HEK293 (cell line): ENCODE data around the gene MON1B.

Experiments
- ATF2 ChIP-seq: fragments of 450-650 bp; formaldehyde crosslinking; IDR thresholded peaks from 2 replicates; pipeline ENCODE4 v1.5.1; 2016; ENCODE audit warnings: missing biosample characterization, missing genetic modification characterization, low read depth
- HIC1 ChIP-seq: fragments of 450-650 bp; formaldehyde crosslinking; IDR thresholded peaks from 2 replicates; pipeline ENCODE4 v1.5.1; 2016; ENCODE audit warnings: missing biosample characterization, missing genetic modification characterization
- INSM2 ChIP-seq: fragments of 450-650 bp; formaldehyde crosslinking; IDR thresholded peaks from 2 replicates; pipeline ENCODE4 v1.5.1; 2016; ENCODE audit warnings: missing biosample characterization, missing genetic modification characterization
- KLF9 ChIP-seq: fragments of 450-650 bp; formaldehyde crosslinking; IDR thresholded peaks from 2 replicates; pipeline ENCODE4 v1.5.1; 2016; ENCODE audit warnings: missing biosample characterization, missing genetic modification characterization, low read depth
- SCRT2 ChIP-seq: fragments of 450-650 bp; formaldehyde crosslinking; IDR thresholded peaks from 2 replicates; pipeline ENCODE4 v1.5.1; 2016; ENCODE audit warnings: missing biosample characterization, missing genetic modification characterization
- ZBTB10 ChIP-seq: fragments of 450-650 bp; formaldehyde crosslinking; IDR thresholded peaks from 2 replicates; pipeline ENCODE4 v1.5.1; 2016; ENCODE audit warnings: missing biosample characterization, missing genetic modification characterization
- ZBTB11 ChIP-seq: fragments of 450-650 bp; formaldehyde crosslinking; conservative IDR thresholded peaks from 2 replicates; pipeline ENCODE4 v1.5.1; 2016; ENCODE audit warnings: low read depth, missing biosample characterization, missing genetic modification characterization
- ZBTB44 ChIP-seq: fragments of 450-650 bp; IDR thresholded peaks from 2 replicates; pipeline ENCODE4 v1.5.1; 2018; ENCODE audit warnings: missing biosample characterization, mild to moderate bottlenecking, missing genetic modification characterization
- ZBTB48 ChIP-seq: fragments of 450-650 bp; formaldehyde crosslinking; IDR thresholded peaks from 2 replicates; pipeline ENCODE4 v1.5.1; 2016; ENCODE audit warnings: missing biosample characterization, missing genetic modification characterization
- ZBTB6 ChIP-seq: fragments of 450-650 bp; formaldehyde crosslinking; IDR thresholded peaks from 2 replicates; pipeline ENCODE4 v1.5.1; 2017; ENCODE audit warnings: missing biosample characterization, missing genetic modification characterization
- ZNF138 ChIP-seq: fragments of 450-650 bp; formaldehyde crosslinking; IDR thresholded peaks from 2 replicates; pipeline ENCODE4 v1.5.1; 2016; ENCODE audit warnings: missing biosample characterization, missing genetic modification characterization, borderline replicate concordance
- ZNF169 ChIP-seq: fragments of 450-650 bp; formaldehyde crosslinking; IDR thresholded peaks from 2 replicates; pipeline ENCODE4 v1.5.1; 2016; ENCODE audit warnings: missing biosample characterization, missing genetic modification characterization
- ZNF202 ChIP-seq: fragments of 450-650 bp; formaldehyde crosslinking; IDR thresholded peaks from 2 replicates; pipeline ENCODE4 v1.5.1; 2016; ENCODE audit warnings: missing biosample characterization, missing genetic modification characterization, borderline replicate concordance
- ZNF214 ChIP-seq: fragments of 450-650 bp; formaldehyde crosslinking; IDR thresholded peaks from 2 replicates; pipeline ENCODE4 v1.5.1; 2017; ENCODE audit warnings: missing biosample characterization, mild to moderate bottlenecking, missing genetic modification characterization, borderline replicate concordance
- ZNF24 ChIP-seq: fragments of 450-650 bp; formaldehyde crosslinking; IDR thresholded peaks from 2 replicates; pipeline ENCODE4 v1.5.1; 2016; ENCODE audit warnings: missing biosample characterization, missing genetic modification characterization
- ZNF248 ChIP-seq: fragments of 450-650 bp; formaldehyde crosslinking; IDR thresholded peaks from 2 replicates; pipeline ENCODE4 v1.5.1; 2017; ENCODE audit warnings: missing biosample characterization, missing genetic modification characterization
- ZNF311 ChIP-seq: fragments of 450-650 bp; formaldehyde crosslinking; IDR thresholded peaks from 2 replicates; pipeline ENCODE4 v1.5.1; 2017; ENCODE audit warnings: missing biosample characterization, missing genetic modification characterization, borderline replicate concordance
- ZNF404 ChIP-seq: fragments of 450-650 bp; formaldehyde crosslinking; IDR thresholded peaks from 2 replicates; pipeline ENCODE4 v1.5.1; 2017; ENCODE audit warnings: missing biosample characterization, missing genetic modification characterization
- ZNF514 ChIP-seq: fragments of 450-650 bp; formaldehyde crosslinking; IDR thresholded peaks from 2 replicates; pipeline ENCODE4 v1.5.1; 2016; ENCODE audit warnings: missing biosample characterization, missing genetic modification characterization
- ZNF529 ChIP-seq: fragments of 450-650 bp; formaldehyde crosslinking; IDR thresholded peaks from 2 replicates; pipeline ENCODE4 v1.5.1; 2017; ENCODE audit warnings: missing genetic modification characterization, missing biosample characterization; ENCODE audit not compliant: insufficient replicate concordance
- ZNF544 ChIP-seq: fragments of 450-650 bp; formaldehyde crosslinking; IDR thresholded peaks from 2 replicates; pipeline ENCODE4 v1.5.0; 2017; ENCODE audit warnings: missing biosample characterization, missing genetic modification characterization
- ZNF558 ChIP-seq: fragments of 450-650 bp; formaldehyde crosslinking; IDR thresholded peaks from 2 replicates; pipeline ENCODE4 v1.5.1; 2016; ENCODE audit warnings: missing biosample characterization, missing genetic modification characterization
- ZNF624 ChIP-seq: fragments of 450-650 bp; formaldehyde crosslinking; IDR thresholded peaks from 2 replicates; pipeline ENCODE4 v1.5.1; 2017; ENCODE audit warnings: missing biosample characterization, missing genetic modification characterization
- ZNF658 ChIP-seq: fragments of 450-650 bp; formaldehyde crosslinking; IDR thresholded peaks from 2 replicates; pipeline ENCODE4; 2016; ENCODE audit warnings: missing biosample characterization, missing genetic modification characterization
- ZSCAN23 ChIP-seq: fragments of 450-650 bp; formaldehyde crosslinking; IDR thresholded peaks from 2 replicates; pipeline ENCODE4 v1.5.1; 2016; ENCODE audit warnings: missing biosample characterization, missing genetic modification characterization

The MON1B gene

GRCh38 chr16:77190478-77191258 is at the start of gene MON1B (continued):
- TF ChIP-seq HIC1: peak; percentile 74
- TF ChIP-seq ATF2: no peak
- no peak for TF ChIP-seq SCRT2 (tag by site-specific recombination)
- no peak for TF ChIP-seq ZNF311 (tag by site-specific recombination)
- TF ChIP-seq ZNF544 (tag by site-specific recombination): no peak
- TF ChIP-seq ZNF404 (tag by site-specific recombination): no peak
- TF ChIP-seq ZNF658: no peak
- TF ChIP-seq ZNF624 (tag by site-specific recombination): no peak
- no peak for TF ChIP-seq ZNF558 (tag by site-specific recombination)
- TF ChIP-seq ZNF214 (tag by site-specific recombination): no peak
- TF ChIP-seq INSM2 (tag by site-specific recombination): no peak
- peak; percentile 97 for TF ChIP-seq ZBTB11 (tag by site-specific recombination)
- TF ChIP-seq ZNF24 (tag by site-specific recombination): no peak
- TF ChIP-seq ZNF529 (tag by site-specific recombination): no peak
- no peak for TF ChIP-seq ZBTB10 (tag by site-specific recombination)
- peak; percentile 28; the same call in 1 of the 2 replicates for TF ChIP-seq KLF9 (tag by site-specific recombination)
- TF ChIP-seq ZBTB44 (tag by site-specific recombination): no peak; the same call in 1 of the 2 replicates
- TF ChIP-seq ZNF248: no peak
- TF ChIP-seq ZBTB48 (tag by site-specific recombination): peak; percentile 81; the same call in 1 of the 2 replicates
- no peak for TF ChIP-seq ZNF202
- TF ChIP-seq ZNF138: no peak
- no peak for TF ChIP-seq ZSCAN23 (tag by site-specific recombination)
- TF ChIP-seq ZNF169 (tag by site-specific recombination): no peak
- no peak for TF ChIP-seq ZNF514 (tag by site-specific recombination)
- TF ChIP-seq ZBTB6 (tag by site-specific recombination): no peak
